HepG2 (cell line): ENCODE measurements around the gene NEDD4L. TPM values are rescaled to one million over a fixed set of nuclear protein-coding genes. Genes with fewer than 3 reads are reported as not detected.
A peak's percentile ranks its signal among the peaks of the same experiment; 100 is the strongest.

Experiments used
- ADNP ChIP-seq: sonication (generic); formaldehyde crosslinking; IDR thresholded peaks from 2 replicates; pipeline ENCODE4 v1.4.0; 2020; ENCODE audit warnings: missing genetic modification reagents
- ARHGAP35 ChIP-seq: sonication (generic); formaldehyde crosslinking; IDR thresholded peaks from 2 replicates; pipeline ENCODE4 v1.9.0; 2022; ENCODE audit warnings: mild to moderate bottlenecking, inconsistent platforms, moderate library complexity, missing genetic modification reagents, borderline replicate concordance
- CERS6 ChIP-seq: sonication (generic); formaldehyde crosslinking; IDR thresholded peaks from 2 replicates; pipeline ENCODE4 v1.5.0; 2020; ENCODE audit warnings: missing genetic modification reagents
- EHMT2 ChIP-seq: fragments of 200-600 bp; sonication (generic); IDR thresholded peaks from 2 replicates; pipeline ENCODE4 v1.7.0; 2017; ENCODE audit warnings: antibody characterized with exemption, low read depth, low read length, borderline replicate concordance
- ELK4 ChIP-seq: sonication (generic); formaldehyde crosslinking; IDR thresholded peaks from 2 replicates; pipeline ENCODE4 v1.9.0; 2021; ENCODE audit warnings: missing genetic modification reagents, borderline replicate concordance
- FLYWCH1 ChIP-seq: sonication (generic); formaldehyde crosslinking; IDR thresholded peaks from 2 replicates; pipeline ENCODE4 v1.8.1; 2023; ENCODE audit warnings: mild to moderate bottlenecking, missing genetic modification reagents
- MATR3 ChIP-seq: sonication (generic); formaldehyde crosslinking; IDR thresholded peaks from 2 replicates; pipeline ENCODE4 v1.4.0; 2020; ENCODE audit warnings: missing genetic modification reagents
- MLXIP ChIP-seq: sonication (generic); formaldehyde crosslinking; IDR thresholded peaks from 2 replicates; pipeline ENCODE4 v1.9.0; 2021; ENCODE audit warnings: missing genetic modification reagents, borderline replicate concordance
- NFE2L2 ChIP-seq: fragments of 150-350 bp; IDR thresholded peaks from 2 replicates; pipeline ENCODE4 v1.6.1; 2014; ENCODE audit warnings: low read length
- NKX3-1 ChIP-seq: sonication (generic); formaldehyde crosslinking; IDR thresholded peaks from 2 replicates; pipeline ENCODE4 v1.5.0; 2020; ENCODE audit warnings: missing genetic modification reagents
- PLRG1 ChIP-seq: fragments of 450-650 bp; conservative IDR thresholded peaks from 2 replicates; pipeline ENCODE4 v1.6.1; 2016
- PREB ChIP-seq: sonication (generic); formaldehyde crosslinking; IDR thresholded peaks from 2 replicates; pipeline ENCODE4 v1.4.0; 2020; ENCODE audit warnings: missing genetic modification reagents
- SNAPC4 ChIP-seq: sonication (generic); formaldehyde crosslinking; IDR thresholded peaks from 2 replicates; pipeline ENCODE4 v1.4.0; 2020; ENCODE audit warnings: mild to moderate bottlenecking, missing genetic modification reagents
- SUZ12 ChIP-seq: fragments of 150-350 bp; IDR thresholded peaks from 2 replicates; pipeline ENCODE4 v1.6.1; 2014; ENCODE audit warnings: low read depth, low read length
- ZNF329 ChIP-seq: sonication (generic); formaldehyde crosslinking; IDR thresholded peaks from 2 replicates; pipeline ENCODE4 v1.9.0; 2021; ENCODE audit warnings: low read depth, mild to moderate bottlenecking, missing genetic modification reagents
- ZNF616 ChIP-seq: sonication (generic); formaldehyde crosslinking; IDR thresholded peaks from 2 replicates; pipeline ENCODE4 v1.5.0; 2020; ENCODE audit warnings: low read depth, mild to moderate bottlenecking, missing genetic modification reagents
- ZNF713 ChIP-seq: sonication (generic); formaldehyde crosslinking; IDR thresholded peaks from 2 replicates; pipeline ENCODE4 v1.4.0; 2020; ENCODE audit warnings: mild to moderate bottlenecking, missing genetic modification reagents
- ZSCAN21 ChIP-seq: sonication (generic); formaldehyde crosslinking; IDR thresholded peaks from 2 replicates; pipeline ENCODE4 v1.8.0; 2022; ENCODE audit warnings: mild to moderate bottlenecking, missing genetic modification reagents, moderate library complexity, borderline replicate concordance
- polyA plus RNA-seq, 8 experiments: library from polyadenylated mRNA; depleted of rRNA in 3 of 8; stranded (reverse) in 7 of 8; unstranded in 1 of 8; fragments of >200 nt; fragmentation: Illumina TruSeq in 4 of 8; extraction: Trizol in 4 of 8; gene quantifications; 2 replicates each; pipeline versions ENCODE4 v1.2.1 to v1.2.3, GENCODE V29; 2011 to 2016; ENCODE audit warnings: low read depth in 4 of 8, missing spikeins in 1 of 8, mixed read lengths in 1 of 8; ENCODE audit not compliant: insufficient read depth in 1 of 8
- total RNA-seq, 5 experiments: library from RNA; depleted of rRNA; stranded (reverse); fragments of >200 nt; fragmentation: Illumina TruSeq; extraction: Trizol; gene quantifications; 2 replicates each; pipeline ENCODE4 v1.2.3, GENCODE V29; 2016; ENCODE audit warnings: low read depth in 1 of 5

Gene NEDD4L
- total and polyA plus RNA-seq, 2 of the 13 experiments (the other 11 are each of a cell fraction or from before 2014, with no cell fraction given), result 168 to 390 TPM

- TF ChIP-seq EHMT2 (no peak), CERS6 (CRISPR knock-in tag) (no peak), ADNP (CRISPR knock-in tag) (no peak), SUZ12 (no peak), ZNF713 (no peak), PLRG1 (no peak), ZNF616 (CRISPR knock-in tag) (no peak), SNAPC4 (CRISPR knock-in tag) (no peak), NFE2L2 (no peak), PREB (no peak), NKX3-1 (no peak), ZNF329 (0 out of 2 replicates have a peak, but pooled peaks have one; percentile 62), FLYWCH1 (CRISPR knock-in tag) (no peak), MATR3 (no peak), ELK4 (CRISPR knock-in tag) (no peak), MLXIP (CRISPR knock-in tag) (no peak), ZSCAN21 (CRISPR knock-in tag) (no peak), ARHGAP35 (no peak)
Observed at GRCh38 chr18:58416704-58417683, 373.0 kb downstream of the NEDD4L start (continued).
